Stomach (tissue), 4 donors: Measurements from ENCODE around the gene WDR5.

ENCODE experiments used
- EP300 ChIP-seq: sonication (generic); formaldehyde crosslinking; IDR thresholded peaks from one replicate; pipeline ENCODE4 v1.6.1; 2017; ENCODE audit warnings: antibody characterized with exemption
- POLR2A ChIP-seq, 4 donors: fragments of 450-650 bp; IDR thresholded peaks; one replicate each; pipeline ENCODE4 v1.6.1; 2016; ENCODE audit warnings: antibody characterized with exemption in 4 of 4, control low read depth in 2 of 4, mild to moderate bottlenecking in 1 of 4, moderate library complexity in 1 of 4

DNA sequence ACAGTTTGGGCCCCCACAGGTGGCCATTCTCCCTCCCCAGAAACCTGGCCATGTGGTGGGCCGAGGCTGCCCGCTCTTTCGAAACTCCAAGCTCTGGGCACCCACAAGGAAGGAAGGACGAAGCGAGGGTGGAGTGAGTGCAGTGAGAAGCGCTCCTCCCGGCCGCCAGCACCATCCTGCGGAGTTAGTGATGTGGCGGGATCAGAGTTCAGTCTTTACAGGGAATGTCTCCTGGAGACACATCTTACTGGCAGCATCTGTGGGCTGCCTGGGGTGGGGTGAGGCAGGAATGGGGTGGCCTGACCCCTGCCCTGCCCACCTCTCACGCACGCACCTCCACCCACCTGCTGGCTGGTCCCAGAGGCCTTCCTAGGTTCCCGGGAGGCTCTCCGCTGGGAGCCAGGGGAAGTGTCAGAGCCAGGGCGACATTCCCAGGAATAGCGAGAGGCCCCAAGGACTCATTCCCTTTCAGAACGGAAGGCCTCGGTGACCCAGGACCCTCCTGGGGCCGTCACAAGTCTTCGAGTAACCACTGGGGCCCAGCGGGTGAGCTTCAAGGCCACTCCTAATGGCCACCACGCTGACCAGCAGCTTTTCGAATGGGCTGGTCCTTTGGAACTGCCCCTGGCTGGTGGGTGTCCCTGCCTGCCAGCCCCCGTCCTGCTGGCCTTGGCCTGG lies 34.0 kb downstream of the WDR5 start:
- TF ChIP-seq EP300 (no peak), POLR2A (IDR thresholded peaks at IDR 0.05) (no peak)
